Measurements from ENCODE around the gene HSPG2. TPM values are rescaled to one million over a fixed set of nuclear protein-coding genes. Genes with fewer than 3 reads are reported as not detected.

HSPG2 gene
- total and polyA plus RNA-seq, 10 of the 15 experiments (the other 5 are each of a cell fraction or from before 2014, with no cell fraction given) = 0.30 to 3.4 (median 0.73) TPM; not detected in 2

- Histone ChIP-seq H4K20me1 (ENCODE audit: control insufficient read depth, insufficient read depth) (no peaks in the 10 kb centered on the region), H3K36me3 (ENCODE audit: control insufficient read depth in 2 of 2, insufficient read depth in 2 of 2, low read length in 1 of 2) (no peaks in the 10 kb centered on the region), H3K79me2 (ENCODE audit: control insufficient read depth, insufficient read depth, low read length) (no peaks in the 10 kb centered on the region), H3K27ac (ENCODE audit: control insufficient read depth, insufficient read depth) (no peak overlapping the region), H2AFZ (ENCODE audit: control insufficient read depth, low read depth, low read length) (no peak overlapping the region), H3K4me2 (ENCODE audit: control insufficient read depth, insufficient read depth) (no peak overlapping the region), H3K4me3 (no peak overlapping the region), H3K27me3 (replicated peaks in 1 of 2; ENCODE audit: control insufficient read depth in 2 of 2, insufficient read depth in 2 of 2, low read length in 1 of 2) (no peaks in the 10 kb centered on the region; a peak in 1 of 4 replicates), H3K9me3 (replicated peaks; ENCODE audit: control insufficient read depth, insufficient read depth, low read length) (no peaks in the 10 kb centered on the region), H3K9ac (ENCODE audit: control insufficient read depth, insufficient read depth, low read length) (no peak overlapping the region), H3K4me1 (ENCODE audit: control insufficient read depth, insufficient read depth, low read length) (no peaks in the 10 kb centered on the region)
- 68% methylated on average over 2 of the region's 2 CpGs for WGBS (ENCODE audit: insufficient coverage, insufficient replicate concordance, low lambda C conversion rate, missing lambda C conversion rate)
- CTCF ChIA-PET = no interaction called here
- SMC1A ChIA-PET (ENCODE audit: uncharacterized antibody, unreplicated experiment) = no interaction called here
- intact Hi-C loops (cut with micrococcal nuclease; ENCODE audit: unreplicated experiment) = no loop called here
- ATAC-seq (no peak), DNase-seq (ENCODE audit: low read depth, low spot score) (no peak), FAIRE-seq (no peak)
- in situ Hi-C loops (cut with MboI) = no loop called here
- POLR2A ChIA-PET = no interaction called here
- BruUV-seq (replicated peaks) = no TSS peak
- RAD21 ChIA-PET (ENCODE audit: unreplicated experiment) = no interaction called here
- TF ChIP-seq BMI1 (IDR thresholded peaks at IDR 0.05; ENCODE audit: borderline replicate concordance) (no peak), ZSCAN29 (IDR thresholded peaks at IDR 0.05) (no peak), RAD21 (IDR thresholded peaks at IDR 0.05; ENCODE audit: insufficient read depth, low read depth, low read length) (no peak), MTA3 (IDR thresholded peaks at IDR 0.05; ENCODE audit: borderline replicate concordance, low read length) (no peak), KAT2A (conservative IDR thresholded peaks at IDR 0.05; ENCODE audit: control insufficient read depth, low read depth, low read length) (no peak), CHD2 (IDR thresholded peaks at IDR 0.05; ENCODE audit: borderline replicate concordance, low read depth, low read length) (no peak), ZNF384 (IDR thresholded peaks at IDR 0.05; ENCODE audit: borderline replicate concordance, low read depth, low read length) (no peak), RELA (IDR thresholded peaks at IDR 0.05; ENCODE audit: borderline replicate concordance, partially characterized antibody) (no peak), YBX1 (IDR thresholded peaks at IDR 0.05) (no peak), ZNF274 (IDR thresholded peaks at IDR 0.05; ENCODE audit: insufficient read depth, insufficient read length) (no peak)
- TF ChIP-seq, protein P1, sequence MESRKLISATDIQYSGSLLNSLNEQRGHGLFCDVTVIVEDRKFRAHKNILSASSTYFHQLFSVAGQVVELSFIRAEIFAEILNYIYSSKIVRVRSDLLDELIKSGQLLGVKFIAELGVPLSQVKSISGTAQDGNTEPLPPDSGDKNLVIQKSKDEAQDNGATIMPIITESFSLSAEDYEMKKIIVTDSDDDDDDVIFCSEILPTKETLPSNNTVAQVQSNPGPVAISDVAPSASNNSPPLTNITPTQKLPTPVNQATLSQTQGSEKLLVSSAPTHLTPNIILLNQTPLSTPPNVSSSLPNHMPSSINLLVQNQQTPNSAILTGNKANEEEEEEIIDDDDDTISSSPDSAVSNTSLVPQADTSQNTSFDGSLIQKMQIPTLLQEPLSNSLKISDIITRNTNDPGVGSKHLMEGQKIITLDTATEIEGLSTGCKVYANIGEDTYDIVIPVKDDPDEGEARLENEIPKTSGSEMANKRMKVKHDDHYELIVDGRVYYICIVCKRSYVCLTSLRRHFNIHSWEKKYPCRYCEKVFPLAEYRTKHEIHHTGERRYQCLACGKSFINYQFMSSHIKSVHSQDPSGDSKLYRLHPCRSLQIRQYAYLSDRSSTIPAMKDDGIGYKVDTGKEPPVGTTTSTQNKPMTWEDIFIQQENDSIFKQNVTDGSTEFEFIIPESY (IDR thresholded peaks at IDR 0.05) = no peak
- TF ChIP-seq, protein P2, sequence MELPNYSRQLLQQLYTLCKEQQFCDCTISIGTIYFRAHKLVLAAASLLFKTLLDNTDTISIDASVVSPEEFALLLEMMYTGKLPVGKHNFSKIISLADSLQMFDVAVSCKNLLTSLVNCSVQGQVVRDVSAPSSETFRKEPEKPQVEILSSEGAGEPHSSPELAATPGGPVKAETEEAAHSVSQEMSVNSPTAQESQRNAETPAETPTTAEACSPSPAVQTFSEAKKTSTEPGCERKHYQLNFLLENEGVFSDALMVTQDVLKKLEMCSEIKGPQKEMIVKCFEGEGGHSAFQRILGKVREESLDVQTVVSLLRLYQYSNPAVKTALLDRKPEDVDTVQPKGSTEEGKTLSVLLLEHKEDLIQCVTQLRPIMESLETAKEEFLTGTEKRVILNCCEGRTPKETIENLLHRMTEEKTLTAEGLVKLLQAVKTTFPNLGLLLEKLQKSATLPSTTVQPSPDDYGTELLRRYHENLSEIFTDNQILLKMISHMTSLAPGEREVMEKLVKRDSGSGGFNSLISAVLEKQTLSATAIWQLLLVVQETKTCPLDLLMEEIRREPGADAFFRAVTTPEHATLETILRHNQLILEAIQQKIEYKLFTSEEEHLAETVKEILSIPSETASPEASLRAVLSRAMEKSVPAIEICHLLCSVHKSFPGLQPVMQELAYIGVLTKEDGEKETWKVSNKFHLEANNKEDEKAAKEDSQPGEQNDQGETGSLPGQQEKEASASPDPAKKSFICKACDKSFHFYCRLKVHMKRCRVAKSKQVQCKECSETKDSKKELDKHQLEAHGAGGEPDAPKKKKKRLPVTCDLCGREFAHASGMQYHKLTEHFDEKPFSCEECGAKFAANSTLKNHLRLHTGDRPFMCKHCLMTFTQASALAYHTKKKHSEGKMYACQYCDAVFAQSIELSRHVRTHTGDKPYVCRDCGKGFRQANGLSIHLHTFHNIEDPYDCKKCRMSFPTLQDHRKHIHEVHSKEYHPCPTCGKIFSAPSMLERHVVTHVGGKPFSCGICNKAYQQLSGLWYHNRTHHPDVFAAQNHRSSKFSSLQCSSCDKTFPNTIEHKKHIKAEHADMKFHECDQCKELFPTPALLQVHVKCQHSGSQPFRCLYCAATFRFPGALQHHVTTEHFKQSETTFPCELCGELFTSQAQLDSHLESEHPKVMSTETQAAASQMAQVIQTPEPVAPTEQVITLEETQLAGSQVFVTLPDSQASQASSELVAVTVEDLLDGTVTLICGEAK (IDR thresholded peaks at IDR 0.05; ENCODE audit: borderline replicate concordance) = no peak
- TF ChIP-seq, protein P3, sequence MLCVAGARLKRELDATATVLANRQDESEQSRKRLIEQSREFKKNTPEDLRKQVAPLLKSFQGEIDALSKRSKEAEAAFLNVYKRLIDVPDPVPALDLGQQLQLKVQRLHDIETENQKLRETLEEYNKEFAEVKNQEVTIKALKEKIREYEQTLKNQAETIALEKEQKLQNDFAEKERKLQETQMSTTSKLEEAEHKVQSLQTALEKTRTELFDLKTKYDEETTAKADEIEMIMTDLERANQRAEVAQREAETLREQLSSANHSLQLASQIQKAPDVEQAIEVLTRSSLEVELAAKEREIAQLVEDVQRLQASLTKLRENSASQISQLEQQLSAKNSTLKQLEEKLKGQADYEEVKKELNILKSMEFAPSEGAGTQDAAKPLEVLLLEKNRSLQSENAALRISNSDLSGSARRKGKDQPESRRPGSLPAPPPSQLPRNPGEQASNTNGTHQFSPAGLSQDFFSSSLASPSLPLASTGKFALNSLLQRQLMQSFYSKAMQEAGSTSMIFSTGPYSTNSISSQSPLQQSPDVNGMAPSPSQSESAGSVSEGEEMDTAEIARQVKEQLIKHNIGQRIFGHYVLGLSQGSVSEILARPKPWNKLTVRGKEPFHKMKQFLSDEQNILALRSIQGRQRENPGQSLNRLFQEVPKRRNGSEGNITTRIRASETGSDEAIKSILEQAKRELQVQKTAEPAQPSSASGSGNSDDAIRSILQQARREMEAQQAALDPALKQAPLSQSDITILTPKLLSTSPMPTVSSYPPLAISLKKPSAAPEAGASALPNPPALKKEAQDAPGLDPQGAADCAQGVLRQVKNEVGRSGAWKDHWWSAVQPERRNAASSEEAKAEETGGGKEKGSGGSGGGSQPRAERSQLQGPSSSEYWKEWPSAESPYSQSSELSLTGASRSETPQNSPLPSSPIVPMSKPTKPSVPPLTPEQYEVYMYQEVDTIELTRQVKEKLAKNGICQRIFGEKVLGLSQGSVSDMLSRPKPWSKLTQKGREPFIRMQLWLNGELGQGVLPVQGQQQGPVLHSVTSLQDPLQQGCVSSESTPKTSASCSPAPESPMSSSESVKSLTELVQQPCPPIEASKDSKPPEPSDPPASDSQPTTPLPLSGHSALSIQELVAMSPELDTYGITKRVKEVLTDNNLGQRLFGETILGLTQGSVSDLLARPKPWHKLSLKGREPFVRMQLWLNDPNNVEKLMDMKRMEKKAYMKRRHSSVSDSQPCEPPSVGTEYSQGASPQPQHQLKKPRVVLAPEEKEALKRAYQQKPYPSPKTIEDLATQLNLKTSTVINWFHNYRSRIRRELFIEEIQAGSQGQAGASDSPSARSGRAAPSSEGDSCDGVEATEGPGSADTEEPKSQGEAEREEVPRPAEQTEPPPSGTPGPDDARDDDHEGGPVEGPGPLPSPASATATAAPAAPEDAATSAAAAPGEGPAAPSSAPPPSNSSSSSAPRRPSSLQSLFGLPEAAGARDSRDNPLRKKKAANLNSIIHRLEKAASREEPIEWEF (IDR thresholded peaks at IDR 0.05; ENCODE audit: insufficient replicate concordance, low read depth, low read length) = no peak
Observed at GRCh38 chr1:21926065-21926464, 11.0 kb downstream of the HSPG2 start.

Data from GM12878 (cell line).